Mucosa of descending colon (tissue), 3 donors: Measurements from ENCODE around the gene MUC16. TPM values are rescaled to one million over a fixed set of nuclear protein-coding genes. Genes with fewer than 3 reads are reported as not detected.
"Not testable (repeated sequence)": the region's sequence is repeated elsewhere in the genome, so short reads cannot be mapped to it uniquely, and the experiment has no call there.

Source experiments
- ATAC-seq: fragments of 200-7000 bp; cut with Tn5 transposase; one replicate; pipeline ENCODE4 v1.9.1; 2020; ENCODE audit warnings: mild to moderate bottlenecking, moderate library complexity
- DNase-seq, 3 donors: peaks; one replicate each; pipeline ENCODE4 v3.0.0-alpha.2; 2020
- H3K36me3 ChIP-seq: fragments of 200-600 bp; one replicate; pipeline ENCODE4 v1.8.0; 2021; ENCODE audit warnings: low read depth, mild to moderate bottlenecking
- H3K4me1 ChIP-seq: fragments of 200-600 bp; one replicate; pipeline ENCODE4 v1.8.0; 2021; ENCODE audit warnings: low read depth, mild to moderate bottlenecking
- H3K4me3 ChIP-seq: fragments of 200-600 bp; one replicate; pipeline ENCODE4 v1.8.0; 2021; ENCODE audit warnings: mild to moderate bottlenecking
- H3K9me3 ChIP-seq: fragments of 200-600 bp; one replicate; pipeline ENCODE4 v1.8.0; 2021; ENCODE audit warnings: mild to moderate bottlenecking
- intact Hi-C, 2 donors: fragments of 100-400 bp; cut with DNase I in 1 of 2; cut with micrococcal nuclease in 1 of 2; formaldehyde crosslinking; loops; one replicate each; pipeline versions ENCODE4 v1.11.0 to v1.11.1; 2022; cut with DNase I, micrococcal nuclease
- total RNA-seq, 3 donors: library from RNA; stranded (reverse); fragmentation: NEBNext Ultra II Directional in 2 of 3; extraction: Animal tissue kit (Norgen Biotek cat#: 25700) in 2 of 3; gene quantifications; one replicate each; pipeline versions ENCODE4 v1.2.1 to v1.2.4, GENCODE V29; 2021 to 2023
- TF ChIP-seq, protein P1 (sequence below): fragments of 200-600 bp; IDR thresholded peaks from one replicate; pipeline ENCODE4 v1.8.0; 2022; ENCODE audit warnings: antibody characterized with exemption, mild to moderate bottlenecking
- donor health status: DM: no; HTN: no; CAD: no; lungs with moderate emphysema.
- donor health status: DM: no; HTN: no; CAD: no.
- donor health status: DM: no; HTN: yes; CAD: no.

Gene MUC16
- total RNA-seq, 3 donors from 2014 or later = under 0.01 TPM; not detected in 1

DNA sequence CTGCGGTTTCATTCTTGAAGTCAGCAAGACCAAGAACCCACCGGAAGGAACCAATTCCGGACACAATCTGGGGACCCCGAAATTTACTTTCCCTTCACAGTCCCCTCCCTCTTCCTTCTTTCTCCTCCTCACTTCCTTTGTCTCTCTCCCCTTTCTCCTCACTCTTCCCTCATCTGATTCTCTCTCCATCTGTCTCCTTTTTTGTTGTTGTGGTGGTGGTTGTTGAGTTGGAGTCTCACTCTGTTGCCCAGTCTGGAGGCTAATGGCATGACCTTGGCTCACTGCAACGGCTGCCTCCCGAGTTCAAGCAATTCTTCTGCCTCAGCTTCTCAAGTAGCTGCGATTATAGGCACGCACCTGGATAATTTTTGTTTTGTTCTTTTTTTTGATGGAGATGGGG is 44.0 kb upstream of the MUC16 start:
- H3K4me3 ChIP-seq = no peak overlapping the region
- DNase-seq = no peak
- no peaks in the 10 kb centered on the region for H3K4me1 ChIP-seq
- no peaks in the 10 kb centered on the region for H3K36me3 ChIP-seq
- no peak for ATAC-seq
- TF ChIP-seq, protein P1, sequence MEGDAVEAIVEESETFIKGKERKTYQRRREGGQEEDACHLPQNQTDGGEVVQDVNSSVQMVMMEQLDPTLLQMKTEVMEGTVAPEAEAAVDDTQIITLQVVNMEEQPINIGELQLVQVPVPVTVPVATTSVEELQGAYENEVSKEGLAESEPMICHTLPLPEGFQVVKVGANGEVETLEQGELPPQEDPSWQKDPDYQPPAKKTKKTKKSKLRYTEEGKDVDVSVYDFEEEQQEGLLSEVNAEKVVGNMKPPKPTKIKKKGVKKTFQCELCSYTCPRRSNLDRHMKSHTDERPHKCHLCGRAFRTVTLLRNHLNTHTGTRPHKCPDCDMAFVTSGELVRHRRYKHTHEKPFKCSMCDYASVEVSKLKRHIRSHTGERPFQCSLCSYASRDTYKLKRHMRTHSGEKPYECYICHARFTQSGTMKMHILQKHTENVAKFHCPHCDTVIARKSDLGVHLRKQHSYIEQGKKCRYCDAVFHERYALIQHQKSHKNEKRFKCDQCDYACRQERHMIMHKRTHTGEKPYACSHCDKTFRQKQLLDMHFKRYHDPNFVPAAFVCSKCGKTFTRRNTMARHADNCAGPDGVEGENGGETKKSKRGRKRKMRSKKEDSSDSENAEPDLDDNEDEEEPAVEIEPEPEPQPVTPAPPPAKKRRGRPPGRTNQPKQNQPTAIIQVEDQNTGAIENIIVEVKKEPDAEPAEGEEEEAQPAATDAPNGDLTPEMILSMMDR = no peak
- H3K9me3 ChIP-seq = no peaks in the 10 kb centered on the region
- intact Hi-C loops = no loop called here

DNA sequence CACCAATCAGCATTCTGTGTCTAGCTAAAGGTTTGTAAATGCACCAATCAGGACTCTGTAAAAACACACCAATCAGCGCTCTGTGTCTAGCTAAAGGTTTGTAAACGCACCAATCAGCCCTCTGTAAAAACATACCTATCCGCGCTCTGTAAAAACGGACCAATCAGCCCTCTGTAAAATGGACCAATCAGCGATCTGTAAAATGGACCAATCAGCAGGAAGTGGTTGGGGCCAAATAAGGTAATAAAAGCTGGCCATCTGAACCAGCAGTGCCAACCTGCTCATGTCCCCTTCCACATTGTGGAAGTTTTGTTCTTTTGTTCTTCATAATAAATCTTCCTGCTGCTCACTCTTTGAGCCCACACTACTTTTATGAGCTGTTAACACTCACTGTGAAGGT is 43.5 kb upstream of the MUC16 start:
- H3K4me1 ChIP-seq, H3K4me3 ChIP-seq, intact Hi-C loops, H3K36me3 ChIP-seq, H3K9me3 ChIP-seq, ATAC-seq, DNase-seq: not testable (repeated sequence)

DNA sequence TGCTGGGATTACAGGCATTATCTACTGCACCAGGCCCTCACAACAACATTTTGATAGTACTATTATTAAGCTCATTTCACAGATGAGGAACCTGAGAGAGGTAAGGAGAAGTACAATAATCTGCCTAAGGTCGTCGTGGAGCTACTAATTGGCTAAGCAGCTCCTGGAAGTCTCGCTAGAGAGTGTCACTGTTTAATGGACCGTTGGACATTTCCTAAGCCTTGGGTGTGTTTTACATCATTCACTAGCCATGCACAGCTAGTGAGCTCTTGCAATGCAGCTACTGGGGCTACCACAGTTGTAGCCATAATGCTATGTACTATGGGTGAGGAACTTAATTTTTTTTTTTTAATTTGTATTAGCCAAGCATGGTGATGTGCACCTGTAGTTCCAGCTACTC is 42.7 kb upstream of the MUC16 start:
- TF ChIP-seq, protein P1 = no peak
- DNase-seq = no peak
- H3K36me3 ChIP-seq = no peaks in the 10 kb centered on the region
- H3K4me1 ChIP-seq = no peaks in the 10 kb centered on the region
- no peak for ATAC-seq
- H3K4me3 ChIP-seq = no peak overlapping the region
- intact Hi-C loops = no loop called here
- H3K9me3 ChIP-seq = no peaks in the 10 kb centered on the region

DNA sequence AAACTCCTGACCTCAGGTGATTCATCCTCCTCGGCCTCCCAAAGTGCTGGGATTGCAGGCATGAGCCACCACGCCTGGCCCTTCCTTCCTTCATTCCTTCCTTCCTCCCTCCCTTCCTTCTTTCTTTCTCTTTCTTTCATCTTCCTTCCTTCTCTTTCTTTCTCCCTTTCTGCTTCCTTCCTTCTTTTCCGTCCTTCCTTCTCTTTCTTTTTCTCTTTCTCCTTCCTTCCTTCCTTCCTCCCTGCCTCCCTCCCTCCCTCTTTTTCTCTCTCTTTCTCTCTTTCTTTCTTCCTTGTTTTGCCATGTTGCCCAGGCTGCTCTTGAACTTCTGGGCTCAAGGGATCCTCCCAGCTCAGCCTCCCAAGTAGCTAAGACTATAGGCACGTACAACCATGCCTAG is 36.5 kb upstream of the MUC16 start:
- ATAC-seq (no peak), DNase-seq (no peak)
- Histone ChIP-seq H3K4me3 (no peak overlapping the region), H3K9me3 (no peaks in the 10 kb centered on the region), H3K36me3 (no peaks in the 10 kb centered on the region), H3K4me1 (no peaks in the 10 kb centered on the region)
- intact Hi-C loops = no loop called here
- TF ChIP-seq, protein P1 = no peak

DNA sequence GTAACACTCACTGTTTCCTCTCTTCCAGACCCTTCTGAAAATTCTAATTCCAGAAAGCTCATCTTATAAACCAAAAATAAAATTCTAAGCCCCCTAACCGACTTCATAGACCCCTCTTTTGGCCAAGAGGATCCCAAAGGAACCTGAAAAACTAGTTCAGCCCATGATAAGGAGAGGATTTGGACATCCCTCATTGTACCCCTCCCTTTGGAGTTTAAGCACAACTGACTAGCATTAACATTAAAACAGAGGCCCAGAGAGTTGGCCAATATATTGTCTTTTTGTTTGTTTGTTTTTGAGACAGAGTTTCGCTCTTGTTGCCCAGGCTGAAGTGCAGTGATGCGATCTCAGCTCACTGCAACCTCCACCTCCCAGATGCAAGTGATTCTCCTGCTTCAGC is 34.2 kb upstream of the MUC16 start:
- DNase-seq = no peak
- Histone ChIP-seq H3K4me1 (no peaks in the 10 kb centered on the region), H3K4me3 (no peak overlapping the region), H3K9me3 (no peaks in the 10 kb centered on the region), H3K36me3 (no peaks in the 10 kb centered on the region)
- no peak for ATAC-seq
- intact Hi-C loops = no loop called here
- TF ChIP-seq, protein P1 = no peak

DNA sequence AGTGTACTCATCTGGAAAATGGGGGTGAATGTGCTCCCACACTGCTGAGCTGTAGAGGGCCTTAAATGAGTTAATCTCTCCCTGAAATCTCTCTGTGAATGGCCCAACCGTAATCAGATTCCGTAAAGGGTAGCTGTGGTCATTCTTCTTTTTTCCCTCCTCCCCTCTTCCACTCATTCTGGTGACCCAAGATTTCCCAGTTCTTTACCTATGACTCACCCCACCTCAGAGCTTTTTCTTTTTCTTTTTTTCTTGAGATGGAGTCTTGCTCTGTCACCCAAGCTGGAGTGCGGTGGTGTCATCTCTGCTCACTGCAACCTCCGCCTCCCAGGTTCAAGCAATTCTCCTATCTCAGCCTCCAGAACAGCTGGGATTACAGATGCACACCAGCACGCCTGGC is 33.3 kb upstream of the MUC16 start:
- no peaks in the 10 kb centered on the region for H3K36me3 ChIP-seq
- ATAC-seq (no peak), DNase-seq (no peak)
- intact Hi-C loops = no loop called here
- no peaks in the 10 kb centered on the region for H3K4me1 ChIP-seq
- TF ChIP-seq, protein P1 = no peak
- H3K4me3 ChIP-seq = no peak overlapping the region
- no peaks in the 10 kb centered on the region for H3K9me3 ChIP-seq
